NCI-H2196 treated with DMSO at 0.1 percent for 48 hours (cell line): ENCODE measurements around the gene PRDX2.

Source experiments
- DNase-seq: peaks from one replicate; lab custom pipeline; 2025; ENCODE audit not compliant: unreplicated experiment; lab: John Stamatoyannopoulos, UW

Gene PRDX2

DNA sequence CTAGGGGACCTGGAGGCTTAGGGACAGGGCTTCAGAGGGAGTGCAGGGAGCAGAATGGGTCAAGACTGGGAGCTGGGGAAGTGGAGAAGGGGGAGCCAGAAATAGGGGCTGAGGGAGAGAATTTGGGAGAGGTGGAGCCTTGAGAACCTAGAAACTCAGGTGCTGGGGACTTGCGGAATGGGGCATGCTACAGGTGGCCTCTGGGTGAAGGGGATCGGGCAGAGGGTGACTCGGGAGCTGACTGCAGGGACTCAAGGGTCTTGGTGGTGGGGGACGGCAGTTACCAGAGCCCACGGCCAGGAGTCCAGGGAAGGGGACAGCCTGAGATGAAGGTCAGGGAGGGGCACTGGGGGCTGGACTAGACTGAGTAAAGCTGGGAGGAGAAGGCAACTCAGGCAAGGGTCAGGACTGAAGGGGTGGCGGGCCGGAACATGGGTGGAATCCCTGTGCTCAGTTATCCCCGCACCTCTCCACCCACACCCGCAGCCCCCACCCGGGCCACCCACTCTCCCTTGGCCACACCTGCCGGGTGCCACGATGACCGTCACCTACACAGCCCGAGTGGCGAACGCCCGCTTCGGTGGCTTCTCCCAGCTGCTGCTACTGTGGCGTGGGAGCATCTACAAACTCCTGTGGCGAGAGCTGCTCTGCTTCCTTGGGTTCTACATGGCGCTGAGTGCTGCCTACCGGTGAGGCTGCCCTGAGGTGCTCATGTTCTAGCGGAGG, 49.4 kb downstream of the PRDX2 start:
- DNase-seq, result no peak

DNA sequence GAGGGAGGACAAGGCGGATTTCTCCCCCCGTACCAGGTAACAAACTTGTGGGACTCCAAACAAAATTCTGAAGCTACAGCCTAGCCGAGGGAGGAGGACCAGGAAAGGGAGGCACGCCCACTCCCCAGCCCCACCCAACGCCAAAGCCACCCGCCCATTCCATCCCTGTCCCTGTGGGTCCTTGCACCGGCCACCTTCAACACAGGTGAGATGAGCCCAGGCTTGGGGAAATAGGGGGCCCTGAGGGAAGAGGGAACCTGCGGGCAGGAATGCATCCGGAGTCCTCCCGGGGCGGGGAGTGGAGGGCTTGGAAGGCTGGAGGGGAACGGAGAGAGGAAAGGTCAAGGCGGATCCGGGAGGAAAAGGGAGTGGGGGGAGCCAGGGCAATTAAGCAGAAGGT, 50.0 kb downstream of the PRDX2 start, which contains the start of gene BEST2:
Gene BEST2, plus strand, starts transcription at position 157 of the 400 bp plus-strand sequence. CDS start 802 bp downstream, outside the sequence.
- no peak for DNase-seq

DNA sequence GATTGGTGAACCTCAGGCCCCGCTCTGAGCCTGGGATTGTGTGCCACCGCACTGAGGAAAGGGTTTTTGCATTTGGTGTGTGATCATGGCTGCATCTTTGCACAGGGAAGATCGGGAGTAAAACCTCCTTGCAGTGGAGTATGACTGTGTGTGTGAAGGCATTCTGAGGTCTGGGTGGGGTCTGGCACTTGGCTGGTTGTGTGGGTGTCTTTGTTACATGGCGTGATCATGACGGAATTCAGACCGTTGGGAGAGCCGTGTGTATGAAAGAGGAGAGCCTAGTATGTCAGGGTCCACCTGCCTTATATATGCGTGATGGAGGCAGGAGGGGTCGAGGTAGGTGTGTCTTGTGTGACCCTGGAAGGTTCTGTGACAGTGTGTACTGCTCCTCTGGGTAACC, 50.7 kb downstream of the PRDX2 start:
- no peak for DNase-seq

DNA sequence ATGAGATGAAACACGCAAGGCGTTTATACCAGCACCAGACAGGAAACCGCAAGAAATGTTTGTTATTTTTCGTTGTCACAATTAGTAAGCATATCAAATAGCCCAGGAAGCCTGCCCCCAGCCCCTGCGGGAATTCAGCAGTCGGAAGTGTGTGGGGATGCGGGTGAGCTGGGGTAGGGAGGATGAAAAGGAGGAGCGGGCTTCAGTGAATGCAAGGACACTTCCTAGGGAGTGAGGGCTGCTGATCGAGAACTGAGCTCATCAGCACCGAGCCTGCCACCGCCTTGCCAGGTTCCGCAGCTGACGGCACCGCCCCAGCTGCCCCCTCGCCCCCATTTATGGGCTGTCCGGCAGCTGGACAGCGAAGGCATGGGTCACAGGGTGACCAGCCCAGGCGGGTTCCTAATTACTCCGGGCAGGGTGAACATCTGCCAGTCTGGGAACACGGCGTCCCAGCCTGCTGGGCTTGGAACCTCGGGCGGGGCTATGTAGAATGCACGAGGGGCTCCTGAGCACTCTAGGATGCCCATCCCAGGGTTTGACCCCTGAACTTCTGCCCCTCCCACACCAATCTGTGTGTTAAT, 51.6 kb downstream of the PRDX2 start:
- no peak for DNase-seq

DNA sequence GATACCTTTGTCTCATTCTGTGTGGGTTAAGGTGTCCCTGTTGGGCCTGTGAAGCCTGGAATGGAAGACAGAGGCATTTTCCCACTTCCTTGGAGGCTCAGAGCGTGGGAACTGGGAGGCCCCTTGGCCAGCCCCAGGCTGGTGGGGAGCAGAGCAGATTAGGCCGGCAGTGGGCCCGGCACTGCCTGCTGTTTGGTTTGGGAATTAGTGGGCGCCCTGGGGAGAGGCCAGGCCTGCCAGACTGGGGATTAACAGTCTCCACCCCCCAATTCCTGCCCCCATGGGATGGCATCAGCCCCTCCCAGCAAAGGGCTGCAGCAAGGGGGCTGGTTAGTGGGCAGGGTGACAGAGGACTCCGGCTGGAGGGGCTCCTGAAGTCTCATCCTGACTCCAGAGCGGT, 53.1 kb downstream of the PRDX2 start:
- no peak for DNase-seq
